PC-9 (cell line): ENCODE results near the gene ACP3.

ENCODE experiments used
- EZH2 ChIP-seq: fragments of 200-600 bp; sonication (generic); IDR thresholded peaks from 2 replicates; pipeline ENCODE4 v1.8.0; 2017; ENCODE audit warnings: antibody characterized with exemption, low read depth
- TF ChIP-seq, protein P1 (sequence below): fragments of 200-600 bp; sonication (generic); conservative IDR thresholded peaks from 2 replicates; pipeline ENCODE4 v1.6.1; 2017; ENCODE audit warnings: mixed run types, antibody characterized with exemption, mild to moderate bottlenecking, moderate library complexity

DNA sequence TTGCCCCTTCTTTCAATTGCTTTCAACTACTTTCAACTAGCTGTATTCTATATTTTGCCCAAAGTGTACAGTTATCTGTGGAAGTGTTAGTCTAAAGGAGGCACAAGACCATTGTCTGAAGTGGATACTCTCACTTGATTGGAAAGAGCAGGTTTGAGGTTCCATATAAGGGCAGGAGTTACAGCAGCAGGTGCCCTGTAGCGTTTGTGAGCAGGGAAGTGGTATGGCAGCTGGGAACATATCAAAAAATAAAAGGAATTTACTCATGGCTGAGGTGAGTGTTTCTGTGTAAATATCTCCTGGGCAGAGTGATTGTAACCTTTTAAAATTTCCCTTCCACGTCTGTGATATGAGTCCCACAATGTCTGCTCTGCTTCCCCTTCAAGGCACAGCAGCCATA, 61.6 kb downstream of the ACP3 start:
- TF ChIP-seq, protein P1, sequence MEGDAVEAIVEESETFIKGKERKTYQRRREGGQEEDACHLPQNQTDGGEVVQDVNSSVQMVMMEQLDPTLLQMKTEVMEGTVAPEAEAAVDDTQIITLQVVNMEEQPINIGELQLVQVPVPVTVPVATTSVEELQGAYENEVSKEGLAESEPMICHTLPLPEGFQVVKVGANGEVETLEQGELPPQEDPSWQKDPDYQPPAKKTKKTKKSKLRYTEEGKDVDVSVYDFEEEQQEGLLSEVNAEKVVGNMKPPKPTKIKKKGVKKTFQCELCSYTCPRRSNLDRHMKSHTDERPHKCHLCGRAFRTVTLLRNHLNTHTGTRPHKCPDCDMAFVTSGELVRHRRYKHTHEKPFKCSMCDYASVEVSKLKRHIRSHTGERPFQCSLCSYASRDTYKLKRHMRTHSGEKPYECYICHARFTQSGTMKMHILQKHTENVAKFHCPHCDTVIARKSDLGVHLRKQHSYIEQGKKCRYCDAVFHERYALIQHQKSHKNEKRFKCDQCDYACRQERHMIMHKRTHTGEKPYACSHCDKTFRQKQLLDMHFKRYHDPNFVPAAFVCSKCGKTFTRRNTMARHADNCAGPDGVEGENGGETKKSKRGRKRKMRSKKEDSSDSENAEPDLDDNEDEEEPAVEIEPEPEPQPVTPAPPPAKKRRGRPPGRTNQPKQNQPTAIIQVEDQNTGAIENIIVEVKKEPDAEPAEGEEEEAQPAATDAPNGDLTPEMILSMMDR = no peak
- no peak for TF ChIP-seq EZH2
